Amygdala (tissue), 56 donors: ENCODE results near the gene ATP5MC2.
"Not testable (repeated sequence)": the region's sequence is repeated elsewhere in the genome, so short reads cannot be mapped to it uniquely, and the experiment has no call there.

ENCODE experiments used
- DNase-seq, 56 donors: peaks; one replicate each; lab custom pipeline; 2025; lab: John Stamatoyannopoulos, UW

ATP5MC2 gene

GRCh38 chr12:53657041-53657440 lies 18.8 kb downstream of the ATP5MC2 start:
- DNase-seq, result no peak

GRCh38 chr12:53653595-53653994 lies 22.3 kb downstream of the ATP5MC2 start:
- DNase-seq, result no peak

- no peak for DNase-seq
Measured at GRCh38 chr12:53652366-53652765, 23.5 kb downstream of the ATP5MC2 start.

GRCh38 chr12:53651737-53652136 lies 24.1 kb downstream of the ATP5MC2 start:
- no peak for DNase-seq

GRCh38 chr12:53646300-53646699 lies 29.6 kb downstream of the ATP5MC2 start:
- DNase-seq, result not testable (repeated sequence)

GRCh38 chr12:53645165-53645564 lies 30.7 kb downstream of the ATP5MC2 start:
- no peak for DNase-seq

- no peak for DNase-seq
Measured at GRCh38 chr12:53644133-53644532, 31.8 kb downstream of the ATP5MC2 start.

- no peak for DNase-seq
Measured at GRCh38 chr12:53643232-53643979, 32.5 kb downstream of the ATP5MC2 start.

GRCh38 chr12:53638057-53638456 lies 37.8 kb downstream of the ATP5MC2 start:
- DNase-seq, result no peak

GRCh38 chr12:53636641-53637040 lies 39.2 kb downstream of the ATP5MC2 start:
- DNase-seq, result no peak

- DNase-seq, result not testable (repeated sequence)
Measured at GRCh38 chr12:53635708-53636107, 40.2 kb downstream of the ATP5MC2 start.

GRCh38 chr12:53631721-53632120 lies 44.2 kb downstream of the ATP5MC2 start:
- DNase-seq, result no peak

- DNase-seq, result no peak
Measured at GRCh38 chr12:53627919-53628318, 48.0 kb downstream of the ATP5MC2 start.

GRCh38 chr12:53626702-53627169 lies 49.1 kb downstream of the ATP5MC2 start:
- DNase-seq, result no peak

- DNase-seq, result peak; percentile 90 to 100 (median 98)
Measured at GRCh38 chr12:53625946-53626701, 49.8 kb downstream of the ATP5MC2 start, which contains the start of gene ATF7. ATF7 (minus strand) TSS chr12:53626382; CDS start chr12:53601000, 25,382 bp downstream.

GRCh38 chr12:53625373-53625945 lies 50.4 kb downstream of the ATP5MC2 start:
- DNase-seq, result no peak

GRCh38 chr12:53624956-53625355 lies 50.9 kb downstream of the ATP5MC2 start:
- DNase-seq, result no peak

GRCh38 chr12:53624458-53624857 lies 51.4 kb downstream of the ATP5MC2 start:
- DNase-seq, result no peak

GRCh38 chr12:53623548-53624385 lies 52.1 kb downstream of the ATP5MC2 start:
- DNase-seq, result peak in 13 of 56 donors; percentile 8 to 55 (median 21)

- DNase-seq, result no peak
Measured at GRCh38 chr12:53622724-53623123, 53.2 kb downstream of the ATP5MC2 start.
